ENCODE results near the gene DPF3.

DPF3 gene

DNA sequence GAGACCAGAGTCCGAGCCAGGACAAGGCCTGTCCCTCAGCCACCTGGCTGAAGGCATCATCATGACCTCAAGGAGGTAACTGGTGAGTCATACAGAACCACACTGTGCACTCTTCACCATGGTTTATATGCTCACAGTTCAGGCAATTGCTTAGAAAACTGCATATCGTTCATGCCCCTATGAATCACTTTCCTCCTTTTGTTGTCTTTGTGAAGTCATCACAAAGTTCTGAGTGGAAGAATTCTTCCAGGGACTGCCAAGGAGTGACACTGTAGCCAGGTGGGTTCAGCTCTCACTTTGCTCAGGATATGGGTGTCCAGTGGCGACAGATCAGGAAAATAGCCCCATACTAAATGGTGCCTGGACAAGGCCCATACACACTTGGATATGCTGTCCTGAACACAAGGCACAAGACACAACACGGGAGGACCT is 92.5 kb downstream of the DPF3 start:
- DNase-seq (ENCODE audit: low read depth in 1 of 2, low spot score in 1 of 2) = no peak

GRCh38 chr14:72800848-72801370 is 93.0 kb downstream of the DPF3 start:
- DNase-seq (ENCODE audit: low read depth in 1 of 2, low spot score in 1 of 2) = no peak

DNA sequence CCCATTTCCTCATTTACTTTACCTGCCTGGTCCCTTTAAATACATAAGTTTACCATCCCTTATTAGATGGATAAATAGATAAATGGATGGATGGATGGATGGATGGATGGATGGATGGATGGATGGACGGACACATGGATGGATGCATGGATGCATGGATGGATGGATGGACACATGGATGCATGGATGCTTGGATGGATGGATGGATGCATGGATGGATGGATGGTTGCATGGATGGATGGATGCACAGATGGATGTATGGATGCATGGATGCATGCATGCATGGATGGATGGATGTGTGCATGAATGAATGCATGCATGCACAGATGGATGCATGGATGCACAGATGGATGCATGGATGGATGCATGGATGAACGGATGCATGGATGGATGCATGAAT is 93.6 kb downstream of the DPF3 start:
- no peak for DNase-seq (ENCODE audit: low read depth in 1 of 2, low spot score in 1 of 2)

DNA sequence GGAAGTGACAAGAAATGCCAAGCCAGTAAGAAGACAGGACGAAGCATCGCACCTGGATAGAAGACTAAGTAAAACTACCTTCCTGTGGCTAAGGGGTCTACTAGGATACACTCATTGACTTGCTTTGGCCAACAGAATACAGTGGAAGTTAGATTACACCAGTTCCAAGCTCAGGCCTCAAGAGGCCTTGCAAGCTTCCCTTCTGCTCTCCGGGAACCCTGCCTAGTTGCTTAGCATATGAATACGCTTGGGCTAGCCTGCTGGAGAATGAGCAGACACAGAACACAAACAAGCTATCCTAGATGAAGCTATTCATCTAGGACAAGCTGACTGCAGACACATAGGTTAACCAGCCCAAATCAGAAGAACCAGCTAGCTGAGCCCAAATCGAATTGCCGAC is 97.0 kb downstream of the DPF3 start:
- no peak for DNase-seq (ENCODE audit: low read depth in 1 of 2, low spot score in 1 of 2)

- DNase-seq (ENCODE audit: low read depth in 1 of 2, low spot score in 1 of 2) = no peak
Observed at GRCh38 chr14:72793156-72793939, 100.6 kb downstream of the DPF3 start.

- DNase-seq (ENCODE audit: low read depth in 1 of 2, low spot score in 1 of 2) = no peak
Observed at GRCh38 chr14:72792051-72792788, 101.7 kb downstream of the DPF3 start.

DNA sequence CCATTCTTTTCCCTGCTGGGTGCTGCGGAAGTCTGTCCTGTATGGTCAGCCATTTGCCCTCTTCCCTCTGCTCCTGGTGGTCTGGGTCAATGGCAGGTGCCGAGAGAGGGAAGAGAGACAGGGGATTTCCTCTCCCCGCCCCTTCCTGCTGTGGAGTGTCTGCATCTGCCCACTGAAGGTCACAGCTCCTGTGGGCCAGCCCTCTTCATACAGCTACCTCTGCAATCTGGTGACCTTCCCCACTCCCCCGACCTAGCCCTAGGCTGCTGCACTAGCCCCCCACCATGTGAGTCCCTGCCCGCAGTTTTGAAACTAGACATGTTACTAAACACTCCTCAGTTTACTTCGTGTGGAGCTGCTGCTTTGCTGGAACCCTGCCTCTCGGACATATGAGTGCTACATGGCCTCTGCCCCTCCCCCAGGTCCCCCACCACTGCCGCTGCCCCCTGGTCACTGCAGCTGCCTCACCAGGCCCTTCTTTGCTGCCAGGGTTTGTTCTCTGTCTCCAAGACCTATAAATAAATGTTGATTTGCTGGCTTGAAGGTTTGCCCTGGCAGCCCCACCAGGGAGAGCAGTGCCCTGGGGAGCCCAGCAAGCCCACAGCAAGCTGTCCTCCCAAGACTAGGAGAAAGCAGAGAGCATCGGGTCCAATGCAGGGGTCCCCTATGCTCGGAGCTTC is 102.9 kb downstream of the DPF3 start:
- no peak for DNase-seq (ENCODE audit: low read depth in 1 of 2, low spot score in 1 of 2)

GRCh38 chr14:72788972-72789728 is 104.8 kb downstream of the DPF3 start:
- DNase-seq (ENCODE audit: low read depth in 1 of 2, low spot score in 1 of 2) = no peak

- no peak for DNase-seq (ENCODE audit: low read depth in 1 of 2, low spot score in 1 of 2)
Observed at GRCh38 chr14:72788255-72788654, 105.6 kb downstream of the DPF3 start.

DNA sequence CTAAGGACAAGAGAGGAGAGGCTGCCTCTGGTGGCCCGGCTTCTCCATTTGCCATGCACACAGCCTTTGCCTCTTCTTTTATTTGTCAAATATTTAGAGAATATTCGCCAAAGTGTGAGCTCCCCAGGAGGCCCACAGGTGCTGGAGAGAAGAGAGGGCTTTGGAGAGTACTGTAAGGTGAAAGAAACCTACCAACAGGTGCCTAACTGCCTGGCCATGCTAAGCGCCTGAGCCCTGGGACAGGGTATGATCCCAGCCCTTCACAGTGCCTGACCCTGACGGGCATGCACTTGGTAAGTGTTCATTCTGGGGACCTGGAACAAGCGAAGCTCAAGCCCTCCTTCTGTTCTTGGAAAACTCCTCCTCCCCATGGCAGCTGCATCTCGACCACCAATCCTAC is 106.1 kb downstream of the DPF3 start:
- no peak for DNase-seq (ENCODE audit: low read depth in 1 of 2, low spot score in 1 of 2)

DNA sequence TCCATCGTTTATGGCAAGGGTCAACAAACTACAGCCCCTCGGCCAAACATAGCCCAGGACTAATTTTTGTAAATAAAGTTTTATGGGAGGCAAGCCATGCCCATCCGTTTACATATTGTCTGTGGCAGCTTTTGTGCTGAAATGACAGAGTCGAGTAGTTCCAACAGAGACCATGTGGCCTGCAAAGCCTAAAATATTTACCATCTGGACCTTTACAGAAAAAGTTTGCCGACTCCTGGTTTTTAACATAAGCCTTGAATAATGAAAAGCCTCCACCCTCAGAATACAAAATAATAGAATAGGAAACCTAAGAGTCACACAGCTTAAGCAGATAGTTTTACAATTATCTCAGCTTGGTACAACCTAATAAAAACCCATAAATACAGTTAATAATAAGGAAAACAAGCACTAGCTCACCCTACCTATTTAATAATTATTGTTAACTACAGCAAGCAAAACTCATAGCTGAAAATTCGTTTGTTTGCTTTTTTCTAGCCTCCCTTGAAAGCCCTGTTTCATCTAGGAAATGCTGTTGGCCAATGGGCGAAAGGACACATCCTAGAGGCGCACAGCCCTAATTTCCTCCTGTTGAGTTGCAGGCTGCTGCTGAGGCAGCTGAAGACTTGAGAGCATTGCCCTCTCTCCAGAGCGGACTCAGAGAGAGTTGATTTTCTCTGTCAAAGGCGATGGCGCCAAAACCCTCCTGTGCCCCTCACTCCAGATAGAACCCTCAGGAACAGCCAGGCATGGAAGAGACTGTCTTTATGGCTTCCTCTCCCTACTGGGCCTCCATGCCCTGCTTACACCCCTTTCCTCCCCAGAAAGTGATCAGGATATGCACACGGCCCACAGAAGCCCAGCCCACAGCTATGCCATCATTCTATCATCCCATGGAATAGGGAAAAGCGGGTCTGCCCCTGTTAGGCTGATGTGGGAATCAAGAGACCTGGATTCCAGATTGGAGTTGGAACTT is 107.2 kb downstream of the DPF3 start:
- DNase-seq (ENCODE audit: low read depth in 1 of 2, low spot score in 1 of 2) = no peak

DNA sequence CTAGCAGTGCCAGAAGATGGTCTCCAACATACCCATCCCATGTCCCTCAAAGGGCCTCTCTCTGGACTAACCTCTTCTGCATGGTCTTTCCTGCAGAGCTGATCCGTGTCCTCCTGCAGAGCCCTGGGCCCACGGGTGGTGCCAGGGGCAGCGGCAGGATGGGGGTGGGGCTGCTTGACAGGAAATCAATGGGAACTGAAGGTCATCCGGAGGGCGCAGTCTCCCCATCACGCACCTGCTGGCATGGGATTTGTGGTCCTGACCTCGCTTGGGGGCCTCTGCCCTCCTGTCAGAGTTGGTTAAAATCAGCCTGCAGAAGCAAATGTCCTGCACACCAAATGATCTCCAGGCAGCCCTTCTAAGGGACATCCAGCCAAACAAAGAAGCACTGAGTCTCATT is 110.2 kb downstream of the DPF3 start:
- DNase-seq (ENCODE audit: low read depth in 1 of 2, low spot score in 1 of 2) = no peak

- no peak for DNase-seq (ENCODE audit: low read depth in 1 of 2, low spot score in 1 of 2)
Observed at GRCh38 chr14:72782817-72783216, 111.1 kb downstream of the DPF3 start.

GRCh38 chr14:72781561-72782508 is 112.1 kb downstream of the DPF3 start:
- no peak for DNase-seq (ENCODE audit: low read depth in 1 of 2, low spot score in 1 of 2)

- no peak for DNase-seq (ENCODE audit: low read depth in 1 of 2, low spot score in 1 of 2)
Observed at GRCh38 chr14:72780751-72781150, 113.2 kb downstream of the DPF3 start.

DNA sequence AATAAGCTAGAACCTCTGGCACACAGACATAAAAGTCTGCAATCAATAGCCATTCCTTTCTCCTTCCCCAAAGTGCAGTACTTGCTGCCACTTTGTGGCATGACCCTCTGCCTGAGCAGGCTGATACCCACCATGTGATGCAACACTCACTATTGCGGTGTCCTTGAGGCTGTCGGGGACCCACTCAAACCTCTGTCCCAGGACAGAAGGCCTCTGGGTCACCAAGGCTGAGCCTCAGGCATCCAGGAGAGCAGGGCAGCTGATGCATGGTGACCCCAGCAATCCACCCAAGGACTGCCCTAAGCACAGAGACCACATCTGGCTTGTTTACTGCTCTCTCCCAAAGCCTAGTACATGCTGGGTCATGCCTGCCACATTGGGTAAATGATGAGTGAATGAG is 114.2 kb downstream of the DPF3 start:
- no peak for DNase-seq (ENCODE audit: low read depth in 1 of 2, low spot score in 1 of 2)

- no peak for DNase-seq (ENCODE audit: low read depth in 1 of 2, low spot score in 1 of 2)
Observed at GRCh38 chr14:72777636-72778035, 116.3 kb downstream of the DPF3 start.

DNA sequence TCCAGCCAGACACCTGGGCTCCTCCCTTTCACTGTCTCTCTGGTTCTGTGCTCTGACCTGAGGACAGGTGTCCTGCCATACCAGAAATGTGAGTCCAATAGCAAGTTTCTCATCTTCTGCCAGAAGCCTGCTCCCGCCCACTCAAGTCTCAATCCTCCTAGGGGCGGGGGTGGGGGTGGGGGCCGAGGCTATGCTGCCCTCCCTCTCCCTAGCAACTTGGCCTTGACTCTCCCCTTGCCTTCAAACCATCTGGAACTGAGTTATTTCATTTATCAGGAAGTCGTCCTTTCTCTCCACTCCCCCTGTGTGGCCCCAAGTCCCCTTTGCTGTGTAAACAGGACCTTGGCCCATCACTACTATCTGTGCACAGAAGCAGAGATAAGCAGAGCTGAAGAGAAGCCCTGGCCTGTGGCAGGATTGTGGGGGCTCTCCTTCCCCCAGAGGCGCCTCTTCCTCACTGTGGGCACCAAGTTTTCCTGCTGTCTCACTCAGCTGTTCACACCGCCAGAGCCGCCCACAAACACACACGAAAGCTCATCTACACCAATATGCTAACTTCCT is 117.1 kb downstream of the DPF3 start:
- DNase-seq (ENCODE audit: low read depth in 1 of 2, low spot score in 1 of 2) = no peak
